GM23338 (cell line): ENCODE measurements around the gene SNX9. TPM values are rescaled to one million over a fixed set of nuclear protein-coding genes. Genes with fewer than 3 reads are reported as not detected.
A peak's percentile ranks its signal among the peaks of the same experiment; 100 is the strongest.

Experiments used
- ATAC-seq: fragments of 200-7000 bp; cut with Tn5 transposase; 3 replicates; pipeline ENCODE4 v1.9.1; 2020
- DNase-seq: peaks from one replicate; pipeline ENCODE4 v3.0.0-alpha.2; 2015; ENCODE audit warnings: low spot score
- H2AFZ ChIP-seq: fragments of 200-600 bp; sonication (generic); 2 replicates; pipeline ENCODE4 v1.8.0; 2016; ENCODE audit warnings: antibody characterized with exemption, mild to moderate bottlenecking, moderate library complexity
- H3F3A ChIP-seq: fragments of 200-600 bp; sonication (generic); replicated peaks from 2 replicates; pipeline ENCODE4 v1.8.0; 2017; ENCODE audit warnings: antibody characterized with exemption, mixed run types, low read depth
- H3K27ac ChIP-seq: fragments of 200-600 bp; sonication (generic); 2 replicates; pipeline ENCODE4 v1.6.1; 2016; ENCODE audit warnings: low read depth
- H3K27me3 ChIP-seq: fragments of 200-600 bp; sonication (generic); 2 replicates; pipeline ENCODE4 v1.8.0; 2016; ENCODE audit warnings: mild to moderate bottlenecking, mixed run types, moderate library complexity; ENCODE audit not compliant: insufficient read depth
- H3K36me3 ChIP-seq: fragments of 200-600 bp; sonication (generic); 2 replicates; pipeline ENCODE4 v1.8.0; 2016; ENCODE audit warnings: mild to moderate bottlenecking; ENCODE audit not compliant: insufficient read depth
- H3K4me1 ChIP-seq: fragments of 200-600 bp; sonication (generic); 2 replicates; pipeline ENCODE4 v1.8.0; 2016; ENCODE audit warnings: mild to moderate bottlenecking, moderate library complexity; ENCODE audit not compliant: insufficient read depth
- H3K4me2 ChIP-seq: fragments of 200-600 bp; sonication (generic); 2 replicates; pipeline ENCODE4 v1.7.1; 2017; ENCODE audit warnings: mixed run types
- H3K4me3 ChIP-seq: fragments of 200-600 bp; sonication (generic); 2 replicates; pipeline ENCODE4 v1.6.1; 2016; ENCODE audit warnings: mixed run types
- H3K79me2 ChIP-seq: fragments of 200-600 bp; sonication (generic); replicated peaks from 2 replicates; pipeline ENCODE4 v1.8.0; 2017; ENCODE audit warnings: mild to moderate bottlenecking; ENCODE audit not compliant: insufficient read depth
- H3K9me2 ChIP-seq: fragments of 200-600 bp; sonication (generic); 2 replicates; pipeline ENCODE4 v1.8.0; 2017; ENCODE audit not compliant: insufficient read depth
- H4K20me1 ChIP-seq: fragments of 200-600 bp; sonication (generic); replicated peaks from 2 replicates; pipeline ENCODE4 v1.8.0; 2017; ENCODE audit warnings: mild to moderate bottlenecking; ENCODE audit not compliant: insufficient read depth
- H3K27ac Mint-ChIP-seq: 2 replicates; pipeline ENCODE4 v1.8.0; 2020; ENCODE audit warnings: inconsistent platforms, mild to moderate bottlenecking, moderate library complexity, mixed read lengths
- H3K27me3 Mint-ChIP-seq: 3 replicates; pipeline ENCODE4 v1.8.0; 2022; ENCODE audit warnings: low read depth, mild to moderate bottlenecking, moderate library complexity, mixed read lengths, inconsistent platforms; ENCODE audit not compliant: insufficient read depth, poor library complexity
- H3K36me3 Mint-ChIP-seq: 3 replicates; pipeline ENCODE4 v1.8.0; 2021; ENCODE audit warnings: low read depth, mild to moderate bottlenecking, inconsistent platforms, moderate library complexity, mixed read lengths
- H3K4me1 Mint-ChIP-seq: 3 replicates; pipeline ENCODE4 v1.8.0; 2020; ENCODE audit warnings: mild to moderate bottlenecking, inconsistent platforms, mixed read lengths
- H3K4me3 Mint-ChIP-seq: 3 replicates; pipeline ENCODE4 v1.8.0; 2021; ENCODE audit warnings: moderate library complexity, mild to moderate bottlenecking, inconsistent platforms, mixed read lengths
- H3K9me3 Mint-ChIP-seq: 3 replicates; pipeline ENCODE4 v1.8.0; 2020; ENCODE audit warnings: moderate library complexity, mild to moderate bottlenecking, inconsistent platforms, mixed read lengths
- CREB1 ChIP-seq: fragments of 250-450 bp; sonication (Bioruptor Pico); IDR thresholded peaks from 2 replicates; pipeline ENCODE4 v1.5.0; 2020; ENCODE audit warnings: low read depth, mild to moderate bottlenecking, moderate library complexity
- CTCF ChIP-seq, 2 experiments: fragments of 200-600 bp in 1 of 2; sonication (generic) in 1 of 2; conservative IDR thresholded peaks; 2 replicates each; pipeline versions ENCODE4 v1.5.1 to v1.6.1; 2016 to 2017; ENCODE audit warnings: antibody characterized with exemption in 2 of 2, low read depth in 2 of 2, mild to moderate bottlenecking in 2 of 2, moderate library complexity in 1 of 2
- ETS1 ChIP-seq: IDR thresholded peaks from 2 replicates; pipeline ENCODE4 v1.6.1; 2016; ENCODE audit warnings: antibody characterized with exemption
- EZH2 ChIP-seq: fragments of 200-600 bp; sonication (generic); IDR thresholded peaks from one replicate; pipeline ENCODE4 v1.8.0; 2017; ENCODE audit warnings: antibody characterized with exemption, mild to moderate bottlenecking, low read depth; ENCODE audit not compliant: unreplicated experiment
- EZH2phosphoT487 ChIP-seq: fragments of 200-600 bp; sonication (generic); IDR thresholded peaks from one replicate; pipeline ENCODE4 v1.8.1; 2018; ENCODE audit warnings: antibody characterized with exemption; ENCODE audit not compliant: unreplicated experiment
- JUNB ChIP-seq: IDR thresholded peaks from one replicate; pipeline ENCODE4 v1.6.1; 2016; ENCODE audit warnings: antibody characterized with exemption; ENCODE audit not compliant: unreplicated experiment
- NANOG ChIP-seq: IDR thresholded peaks from 2 replicates; pipeline ENCODE4 v1.6.1; 2016; ENCODE audit warnings: antibody characterized with exemption, borderline replicate concordance
- POLR2AphosphoS5 ChIP-seq: IDR thresholded peaks from 2 replicates; pipeline ENCODE4 v1.6.1; 2016; ENCODE audit warnings: antibody characterized with exemption, low read depth
- REST ChIP-seq: IDR thresholded peaks from one replicate; pipeline ENCODE4 v1.6.1; 2018; ENCODE audit warnings: antibody characterized with exemption; ENCODE audit not compliant: unreplicated experiment
- STAT1 ChIP-seq: IDR thresholded peaks from one replicate; pipeline ENCODE4 v1.6.1; 2016; ENCODE audit warnings: antibody characterized with exemption; ENCODE audit not compliant: unreplicated experiment
- ZNF114 ChIP-seq: fragments of 250-450 bp; sonication (Bioruptor Pico); IDR thresholded peaks from 2 replicates; pipeline ENCODE4 v1.5.0; 2020; ENCODE audit warnings: mild to moderate bottlenecking, moderate library complexity
- ZNF331 ChIP-seq: fragments of 250-450 bp; sonication (Bioruptor Pico); IDR thresholded peaks from 2 replicates; pipeline ENCODE4 v1.5.0; 2020; ENCODE audit warnings: low read depth, mild to moderate bottlenecking, moderate library complexity
- polyA plus RNA-seq: library from polyadenylated mRNA; unstranded; fragments of >200 nt; fragmentation: Nextera tagmentation; extraction: Ambion mirVana; gene quantifications from 2 replicates; pipeline ENCODE4 v1.2.1, GENCODE V29; 2016
- total RNA-seq: library from RNA; depleted of rRNA; stranded (reverse); fragments of >200 nt; shearing (Covaris generic); gene quantifications from 2 replicates; pipeline ENCODE4 v1.2.3, GENCODE V29; 2014
- TF ChIP-seq, protein P1 (sequence below): fragments of 250-450 bp; sonication (Bioruptor Pico); IDR thresholded peaks from 2 replicates; pipeline ENCODE4 v1.5.0; 2020; ENCODE audit warnings: mild to moderate bottlenecking, moderate library complexity

SNX9 gene
- total and polyA plus RNA-seq, 2 experiments from 2014 or later, result 18.4 to 23.3 TPM

DNA sequence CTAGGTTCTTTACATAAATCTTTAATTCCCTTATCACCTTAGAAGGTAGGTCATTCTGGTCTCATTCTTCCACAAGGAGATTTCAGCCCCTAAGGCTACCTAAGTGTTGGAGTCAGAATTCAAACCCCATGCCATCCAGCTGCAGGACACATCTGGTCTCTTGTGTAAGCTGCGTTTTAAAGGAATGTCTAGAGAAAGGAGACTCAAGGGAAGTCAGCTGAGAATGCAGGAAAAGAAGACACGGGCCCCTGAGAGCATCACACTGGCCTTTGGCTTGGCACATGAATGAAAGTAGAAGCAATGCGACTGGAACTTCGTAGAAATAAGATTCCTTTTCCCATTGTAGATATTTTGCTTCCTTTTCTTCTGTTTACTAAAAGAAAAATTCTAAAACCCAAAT is 82.0 kb downstream of the SNX9 start:
- Histone ChIP-seq H3K27me3 (no peaks in the 10 kb centered on the region), H3K27ac (no peak overlapping the region), H4K20me1 (0 out of 2 replicates have a peak, but pooled peaks cover 5% of the 10 kb centered on the region), H3K36me3 (peaks cover 4% of the 10 kb centered on the region; the same call in 1 of the 2 replicates), H2AFZ (no peak overlapping the region), H3K4me1 (no peaks in the 10 kb centered on the region), H3K4me3 (no peak overlapping the region), H3K79me2 (no peaks in the 10 kb centered on the region), H3F3A (no peaks in the 10 kb centered on the region), H3K4me2 (0 out of 2 replicates have a peak overlapping the region, but pooled peaks have one; percentile 33), H3K9me2 (no peaks in the 10 kb centered on the region)
- H3K4me3 Mint-ChIP-seq, result no peak overlapping the region
- DNase-seq (peak; percentile 44), ATAC-seq (peak; percentile 65)
- H3K27me3 Mint-ChIP-seq, result no peaks in the 10 kb centered on the region
- H3K4me1 Mint-ChIP-seq, result peaks cover 31% of the 10 kb centered on the region
- TF ChIP-seq CREB1 (CRISPR knock-in tag), result no peak
- TF ChIP-seq, protein P1, sequence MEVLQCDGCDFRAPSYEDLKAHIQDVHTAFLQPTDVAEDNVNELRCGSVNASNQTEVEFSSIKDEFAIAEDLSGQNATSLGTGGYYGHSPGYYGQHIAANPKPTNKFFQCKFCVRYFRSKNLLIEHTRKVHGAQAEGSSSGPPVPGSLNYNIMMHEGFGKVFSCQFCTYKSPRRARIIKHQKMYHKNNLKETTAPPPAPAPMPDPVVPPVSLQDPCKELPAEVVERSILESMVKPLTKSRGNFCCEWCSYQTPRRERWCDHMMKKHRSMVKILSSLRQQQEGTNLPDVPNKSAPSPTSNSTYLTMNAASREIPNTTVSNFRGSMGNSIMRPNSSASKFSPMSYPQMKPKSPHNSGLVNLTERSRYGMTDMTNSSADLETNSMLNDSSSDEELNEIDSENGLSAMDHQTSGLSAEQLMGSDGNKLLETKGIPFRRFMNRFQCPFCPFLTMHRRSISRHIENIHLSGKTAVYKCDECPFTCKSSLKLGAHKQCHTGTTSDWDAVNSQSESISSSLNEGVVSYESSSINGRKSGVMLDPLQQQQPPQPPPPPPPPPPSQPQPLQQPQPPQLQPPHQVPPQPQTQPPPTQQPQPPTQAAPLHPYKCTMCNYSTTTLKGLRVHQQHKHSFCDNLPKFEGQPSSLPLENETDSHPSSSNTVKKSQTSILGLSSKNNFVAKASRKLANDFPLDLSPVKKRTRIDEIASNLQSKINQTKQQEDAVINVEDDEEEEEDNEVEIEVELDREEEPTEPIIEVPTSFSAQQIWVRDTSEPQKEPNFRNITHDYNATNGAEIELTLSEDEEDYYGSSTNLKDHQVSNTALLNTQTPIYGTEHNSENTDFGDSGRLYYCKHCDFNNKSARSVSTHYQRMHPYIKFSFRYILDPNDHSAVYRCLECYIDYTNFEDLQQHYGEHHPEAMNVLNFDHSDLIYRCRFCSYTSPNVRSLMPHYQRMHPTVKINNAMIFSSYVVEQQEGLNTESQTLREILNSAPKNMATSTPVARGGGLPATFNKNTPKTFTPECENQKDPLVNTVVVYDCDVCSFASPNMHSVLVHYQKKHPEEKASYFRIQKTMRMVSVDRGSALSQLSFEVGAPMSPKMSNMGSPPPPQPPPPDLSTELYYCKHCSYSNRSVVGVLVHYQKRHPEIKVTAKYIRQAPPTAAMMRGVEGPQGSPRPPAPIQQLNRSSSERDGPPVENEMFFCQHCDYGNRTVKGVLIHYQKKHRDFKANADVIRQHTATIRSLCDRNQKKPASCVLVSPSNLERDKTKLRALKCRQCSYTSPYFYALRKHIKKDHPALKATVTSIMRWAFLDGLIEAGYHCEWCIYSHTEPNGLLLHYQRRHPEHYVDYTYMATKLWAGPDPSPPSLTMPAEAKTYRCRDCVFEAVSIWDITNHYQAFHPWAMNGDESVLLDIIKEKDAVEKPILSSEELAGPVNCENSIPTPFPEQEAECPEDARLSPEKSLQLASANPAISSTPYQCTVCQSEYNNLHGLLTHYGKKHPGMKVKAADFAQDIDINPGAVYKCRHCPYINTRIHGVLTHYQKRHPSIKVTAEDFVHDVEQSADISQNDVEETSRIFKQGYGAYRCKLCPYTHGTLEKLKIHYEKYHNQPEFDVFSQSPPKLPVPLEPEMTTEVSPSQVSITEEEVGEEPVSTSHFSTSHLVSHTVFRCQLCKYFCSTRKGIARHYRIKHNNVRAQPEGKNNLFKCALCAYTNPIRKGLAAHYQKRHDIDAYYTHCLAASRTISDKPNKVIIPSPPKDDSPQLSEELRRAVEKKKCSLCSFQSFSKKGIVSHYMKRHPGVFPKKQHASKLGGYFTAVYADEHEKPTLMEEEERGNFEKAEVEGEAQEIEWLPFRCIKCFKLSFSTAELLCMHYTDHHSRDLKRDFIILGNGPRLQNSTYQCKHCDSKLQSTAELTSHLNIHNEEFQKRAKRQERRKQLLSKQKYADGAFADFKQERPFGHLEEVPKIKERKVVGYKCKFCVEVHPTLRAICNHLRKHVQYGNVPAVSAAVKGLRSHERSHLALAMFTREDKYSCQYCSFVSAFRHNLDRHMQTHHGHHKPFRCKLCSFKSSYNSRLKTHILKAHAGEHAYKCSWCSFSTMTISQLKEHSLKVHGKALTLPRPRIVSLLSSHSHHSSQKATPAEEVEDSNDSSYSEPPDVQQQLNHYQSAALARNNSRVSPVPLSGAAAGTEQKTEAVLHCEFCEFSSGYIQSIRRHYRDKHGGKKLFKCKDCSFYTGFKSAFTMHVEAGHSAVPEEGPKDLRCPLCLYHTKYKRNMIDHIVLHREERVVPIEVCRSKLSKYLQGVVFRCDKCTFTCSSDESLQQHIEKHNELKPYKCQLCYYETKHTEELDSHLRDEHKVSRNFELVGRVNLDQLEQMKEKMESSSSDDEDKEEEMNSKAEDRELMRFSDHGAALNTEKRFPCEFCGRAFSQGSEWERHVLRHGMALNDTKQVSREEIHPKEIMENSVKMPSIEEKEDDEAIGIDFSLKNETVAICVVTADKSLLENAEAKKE, result no peak
- no peak for TF ChIP-seq STAT1
- TF ChIP-seq CTCF (conservative IDR thresholded peaks at IDR 0.05; ENCODE audit: low read depth in 2 of 2), result no peak
- no peak for TF ChIP-seq EZH2
- no peak for TF ChIP-seq ZNF114
- no peak for TF ChIP-seq ZNF331 (CRISPR knock-in tag)
- TF ChIP-seq EZH2phosphoT487, result no peak
- TF ChIP-seq ETS1, result no peak
- no peak for TF ChIP-seq NANOG
- no peak for TF ChIP-seq JUNB
- TF ChIP-seq REST, result no peak
- TF ChIP-seq POLR2AphosphoS5, result no peak
- no peaks in the 10 kb centered on the region for H3K9me3 Mint-ChIP-seq
- peaks cover 19% of the 10 kb centered on the region for H3K36me3 Mint-ChIP-seq
- no peak overlapping the region for H3K27ac Mint-ChIP-seq
